Effector memory CD4-positive, alpha-beta T cell (primary cell): Measurements from ENCODE around the gene EPS8.

ENCODE experiments used
- DNase-seq, 3 donors: peaks; one replicate each; pipeline ENCODE4 v3.0.0-alpha.2; 2020
- H3K27ac ChIP-seq: 2 replicates; pipeline ENCODE4 v1.7.0; 2013; ENCODE audit warnings: mild to moderate bottlenecking, low read length, moderate library complexity; ENCODE audit not compliant: insufficient read depth, poor library complexity, severe bottlenecking
- H3K27me3 ChIP-seq: replicated peaks from 2 replicates; pipeline ENCODE4 v1.7.0; 2013; ENCODE audit warnings: mild to moderate bottlenecking, low read length; ENCODE audit not compliant: insufficient read depth, control insufficient read depth, poor library complexity, severe bottlenecking
- H3K36me3 ChIP-seq: 2 replicates; pipeline ENCODE4 v1.7.0; 2013; ENCODE audit warnings: mild to moderate bottlenecking, low read length, moderate library complexity; ENCODE audit not compliant: control insufficient read depth, insufficient read depth
- H3K4me1 ChIP-seq: 2 replicates; pipeline ENCODE4 v1.7.0; 2013; ENCODE audit warnings: low read length, mild to moderate bottlenecking; ENCODE audit not compliant: control insufficient read depth, insufficient read depth, poor library complexity, severe bottlenecking
- H3K4me3 ChIP-seq: 2 replicates; pipeline ENCODE4 v1.7.0; 2013; ENCODE audit warnings: low read length, low read depth, mild to moderate bottlenecking; ENCODE audit not compliant: insufficient read depth, poor library complexity, severe bottlenecking
- H3K9me3 ChIP-seq: 2 replicates; pipeline ENCODE4 v1.7.0; 2013; ENCODE audit warnings: mild to moderate bottlenecking, low read length, moderate library complexity; ENCODE audit not compliant: control insufficient read depth

EPS8 gene

DNA sequence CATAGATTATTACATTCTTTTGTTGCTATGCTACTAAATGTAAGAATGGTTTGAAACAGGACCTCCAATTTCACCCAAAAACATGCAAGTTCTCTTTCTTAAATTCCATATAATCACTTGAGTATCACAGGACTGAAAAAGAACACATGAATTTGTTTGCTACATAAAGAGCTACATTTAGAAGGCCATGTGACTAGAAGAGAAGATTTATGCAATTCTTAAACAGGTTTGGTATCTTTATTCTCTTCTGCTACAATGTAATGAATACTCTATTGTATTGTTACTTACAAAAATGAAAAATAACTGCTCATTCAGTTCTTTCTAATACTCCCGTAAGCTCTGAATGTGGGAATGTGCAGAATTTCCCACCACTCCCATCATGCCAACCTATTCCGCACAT, 9.3 kb downstream of the EPS8 start:
- no peaks in the 10 kb centered on the region for H3K9me3 ChIP-seq
- H3K36me3 ChIP-seq, result no peaks in the 10 kb centered on the region
- DNase-seq, result no peak
- H3K4me1 ChIP-seq, result no peaks in the 10 kb centered on the region
- H3K27me3 ChIP-seq, result peaks cover 10% of the 10 kb centered on the region
- no peak overlapping the region for H3K27ac ChIP-seq
- H3K4me3 ChIP-seq, result no peak overlapping the region

DNA sequence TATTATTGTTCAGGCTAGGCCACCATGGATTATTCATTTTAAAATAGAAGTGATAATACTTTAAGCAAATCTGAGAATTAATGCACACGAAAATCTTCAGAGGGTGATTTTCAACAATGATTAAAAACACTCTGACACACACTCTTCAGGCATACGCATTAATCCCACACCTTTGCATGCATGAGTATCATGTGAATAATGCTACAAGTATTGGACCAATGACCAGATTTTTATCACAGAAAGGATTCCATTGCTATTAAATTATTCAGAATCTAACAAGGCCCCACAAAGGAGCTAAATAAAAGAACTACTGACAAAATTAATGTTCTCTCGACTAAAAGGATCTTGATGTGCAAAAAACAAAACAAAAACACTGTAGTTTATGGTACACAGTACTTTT, 11.1 kb downstream of the EPS8 start:
- Histone ChIP-seq H3K4me1 (no peaks in the 10 kb centered on the region), H3K4me3 (no peak overlapping the region), H3K36me3 (no peaks in the 10 kb centered on the region), H3K27me3 (peaks cover 4% of the 10 kb centered on the region), H3K9me3 (no peaks in the 10 kb centered on the region), H3K27ac (no peak overlapping the region)
- DNase-seq, result no peak

DNA sequence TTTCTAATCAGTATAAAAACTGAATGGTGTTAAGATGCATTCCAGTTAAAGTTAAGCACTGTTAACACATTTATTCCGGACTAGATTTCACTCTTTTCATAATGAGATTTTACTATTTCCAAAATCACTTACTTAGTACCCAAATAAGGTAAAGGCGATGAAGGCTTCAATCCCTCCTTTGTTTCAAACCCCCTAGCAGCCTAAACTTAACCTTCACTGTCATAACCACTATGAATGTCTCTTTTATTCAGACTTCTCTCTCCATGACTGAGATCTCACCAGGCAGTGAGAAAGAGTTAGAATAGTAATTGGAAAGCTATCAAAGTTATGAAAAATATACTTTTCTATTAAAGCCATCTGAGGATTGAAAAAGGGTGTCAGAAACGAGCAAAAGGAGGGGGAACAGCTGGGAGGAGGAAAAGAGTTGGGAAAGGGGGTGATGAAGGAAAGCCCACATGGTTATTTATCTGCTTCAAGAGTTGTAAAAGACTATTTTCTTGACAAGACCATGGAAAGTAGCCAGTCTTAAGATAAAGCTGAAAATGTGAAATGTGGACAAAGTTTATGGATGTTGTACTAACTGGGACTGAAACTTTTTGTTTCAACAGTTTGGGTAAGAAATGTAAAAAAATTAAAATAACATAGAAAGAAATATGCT, 11.7 kb downstream of the EPS8 start:
- Histone ChIP-seq H3K36me3 (no peaks in the 10 kb centered on the region), H3K27ac (no peak overlapping the region), H3K9me3 (no peaks in the 10 kb centered on the region), H3K4me1 (no peaks in the 10 kb centered on the region), H3K4me3 (no peak overlapping the region), H3K27me3 (no peaks in the 10 kb centered on the region)
- DNase-seq, result no peak

DNA sequence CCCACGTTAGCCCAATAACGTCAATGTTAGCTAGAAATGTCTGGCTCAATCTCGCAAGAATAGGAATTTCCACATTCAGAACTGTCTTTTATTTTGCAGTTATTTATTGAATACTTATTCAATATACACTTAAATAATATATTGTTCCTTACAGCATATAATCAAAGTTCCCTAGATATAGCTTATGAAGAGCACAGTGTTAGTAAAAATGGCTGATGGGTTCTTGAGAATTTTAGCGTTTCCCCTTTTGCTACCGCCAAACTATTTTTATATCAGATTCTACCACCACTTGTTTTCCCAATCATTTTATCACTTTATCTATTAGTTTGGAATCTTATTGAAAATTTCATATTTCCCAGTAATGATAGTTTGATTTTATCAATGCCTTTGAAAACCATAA, 12.7 kb downstream of the EPS8 start:
- Histone ChIP-seq H3K36me3 (no peaks in the 10 kb centered on the region), H3K4me1 (no peaks in the 10 kb centered on the region), H3K9me3 (no peaks in the 10 kb centered on the region), H3K4me3 (no peak overlapping the region), H3K27ac (no peak overlapping the region), H3K27me3 (no peaks in the 10 kb centered on the region)
- DNase-seq, result no peak

DNA sequence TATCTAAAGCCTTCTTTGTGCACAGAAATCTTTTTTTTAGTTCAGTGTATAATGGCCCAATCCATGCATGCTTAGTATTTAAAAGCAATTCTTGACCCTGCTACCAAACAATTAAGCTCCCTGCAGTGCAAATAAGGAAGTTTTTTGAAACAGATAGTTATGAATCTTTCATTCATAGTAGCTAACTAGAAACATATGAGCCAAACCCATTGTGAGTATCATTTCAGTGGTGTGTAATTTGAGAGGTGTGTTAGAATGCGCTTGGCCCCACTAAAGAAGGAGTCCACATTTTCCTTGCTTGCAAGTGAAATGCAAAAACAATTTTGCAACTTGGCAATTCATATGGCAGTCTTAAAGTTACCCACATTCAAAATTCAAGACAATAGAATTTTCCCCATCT, 14.4 kb downstream of the EPS8 start:
- H3K9me3 ChIP-seq, result no peaks in the 10 kb centered on the region
- no peak overlapping the region for H3K27ac ChIP-seq
- H3K4me1 ChIP-seq, result no peaks in the 10 kb centered on the region
- no peak overlapping the region for H3K4me3 ChIP-seq
- DNase-seq, result no peak
- H3K36me3 ChIP-seq, result no peaks in the 10 kb centered on the region
- H3K27me3 ChIP-seq, result no peaks in the 10 kb centered on the region

DNA sequence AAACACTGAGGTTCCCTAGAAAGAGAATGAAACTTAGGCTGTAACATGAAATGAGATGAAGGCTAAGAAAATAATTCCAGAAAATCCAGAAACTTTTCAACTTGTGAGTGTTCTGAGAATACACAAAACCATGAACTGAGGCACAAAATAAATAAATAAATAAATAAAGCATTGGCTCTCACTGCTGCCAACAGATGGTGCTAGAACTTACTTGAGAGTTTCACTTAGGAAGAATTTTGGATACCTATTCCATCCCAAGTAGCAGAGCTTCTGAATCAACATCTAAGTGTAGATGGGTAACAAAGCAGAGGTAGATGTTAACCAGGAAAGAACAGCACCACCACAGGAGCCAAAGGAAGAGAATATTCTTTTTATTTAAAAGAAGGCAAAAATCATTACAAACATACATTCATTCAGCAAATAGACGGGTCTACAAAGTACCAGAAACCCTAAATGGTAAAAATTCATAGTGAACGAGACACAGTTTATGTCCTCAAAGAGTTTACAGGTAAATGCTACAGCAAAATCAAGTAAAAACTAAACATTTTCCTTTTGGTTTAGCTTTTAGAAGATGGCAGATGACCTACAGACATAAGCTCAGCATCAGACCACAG, 16.7 kb downstream of the EPS8 start:
- Histone ChIP-seq H3K9me3 (no peaks in the 10 kb centered on the region), H3K4me3 (no peak overlapping the region), H3K36me3 (no peaks in the 10 kb centered on the region), H3K27me3 (no peaks in the 10 kb centered on the region), H3K4me1 (no peaks in the 10 kb centered on the region), H3K27ac (no peak overlapping the region)
- DNase-seq, result no peak

DNA sequence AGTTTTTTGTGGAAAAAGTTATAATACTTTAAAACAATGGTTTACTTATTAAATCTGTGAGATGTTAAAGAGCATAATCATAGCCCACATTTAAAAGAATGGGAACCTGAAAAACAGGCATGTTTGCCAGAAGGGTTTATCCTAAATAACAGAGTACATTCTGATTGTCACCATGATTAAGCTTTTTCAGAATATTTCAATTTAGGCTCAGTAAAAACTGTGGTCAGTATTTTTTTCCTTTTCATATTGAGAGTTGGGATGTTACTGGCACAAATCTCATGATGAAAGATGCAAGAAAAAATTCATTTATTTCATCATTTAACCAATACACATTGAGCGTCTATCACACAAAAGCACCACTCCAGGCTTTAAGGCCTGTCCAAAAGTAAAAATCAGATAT, 18.6 kb downstream of the EPS8 start:
- no peaks in the 10 kb centered on the region for H3K4me1 ChIP-seq
- no peak overlapping the region for H3K4me3 ChIP-seq
- DNase-seq, result no peak
- no peaks in the 10 kb centered on the region for H3K27me3 ChIP-seq
- H3K27ac ChIP-seq, result no peak overlapping the region
- H3K9me3 ChIP-seq, result no peaks in the 10 kb centered on the region
- H3K36me3 ChIP-seq, result no peaks in the 10 kb centered on the region

DNA sequence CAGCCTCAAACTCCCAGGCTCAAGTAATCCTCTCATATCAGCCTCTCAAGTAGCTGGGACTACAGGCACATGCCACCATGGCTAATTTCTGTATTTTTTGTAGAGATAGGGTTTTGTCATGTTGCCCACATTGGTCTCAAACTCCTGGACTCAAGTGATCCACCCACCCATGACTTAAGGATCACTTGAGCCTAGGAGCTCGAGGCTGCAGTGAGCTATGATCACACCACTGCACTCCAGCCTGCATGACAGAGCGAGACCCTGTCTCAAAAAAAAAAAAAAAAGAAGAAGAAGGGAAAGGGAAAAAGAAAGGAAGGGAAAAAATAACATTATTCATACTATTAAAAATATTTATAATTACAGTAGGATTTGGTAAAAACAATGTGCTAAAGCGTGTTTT, 19.2 kb downstream of the EPS8 start:
- H3K4me1 ChIP-seq, result no peaks in the 10 kb centered on the region
- DNase-seq, result no peak
- H3K27ac ChIP-seq, result no peak overlapping the region
- H3K4me3 ChIP-seq, result no peak overlapping the region
- H3K9me3 ChIP-seq, result no peaks in the 10 kb centered on the region
- no peaks in the 10 kb centered on the region for H3K27me3 ChIP-seq
- no peaks in the 10 kb centered on the region for H3K36me3 ChIP-seq

DNA sequence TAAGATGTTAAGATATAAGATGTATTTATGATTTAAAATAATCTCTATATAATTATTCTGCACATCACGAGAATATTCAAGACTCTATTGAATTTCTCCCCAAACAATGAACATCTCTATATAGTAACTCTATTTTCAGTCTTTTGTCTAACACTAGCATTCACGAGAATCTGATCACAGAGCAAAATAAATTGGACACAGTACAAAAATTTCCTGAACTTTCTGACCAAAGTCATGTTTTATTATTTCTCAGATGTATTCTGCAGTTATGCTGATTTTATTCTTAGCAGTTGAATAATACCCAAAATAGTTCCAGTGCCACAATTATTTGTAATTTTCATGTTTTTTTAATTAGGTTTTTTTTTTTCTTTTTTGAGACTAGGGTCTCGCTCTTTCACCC, 19.6 kb downstream of the EPS8 start:
- no peaks in the 10 kb centered on the region for H3K4me1 ChIP-seq
- H3K27ac ChIP-seq, result no peak overlapping the region
- DNase-seq, result no peak
- no peak overlapping the region for H3K4me3 ChIP-seq
- H3K27me3 ChIP-seq, result no peaks in the 10 kb centered on the region
- H3K36me3 ChIP-seq, result no peaks in the 10 kb centered on the region
- H3K9me3 ChIP-seq, result no peaks in the 10 kb centered on the region

DNA sequence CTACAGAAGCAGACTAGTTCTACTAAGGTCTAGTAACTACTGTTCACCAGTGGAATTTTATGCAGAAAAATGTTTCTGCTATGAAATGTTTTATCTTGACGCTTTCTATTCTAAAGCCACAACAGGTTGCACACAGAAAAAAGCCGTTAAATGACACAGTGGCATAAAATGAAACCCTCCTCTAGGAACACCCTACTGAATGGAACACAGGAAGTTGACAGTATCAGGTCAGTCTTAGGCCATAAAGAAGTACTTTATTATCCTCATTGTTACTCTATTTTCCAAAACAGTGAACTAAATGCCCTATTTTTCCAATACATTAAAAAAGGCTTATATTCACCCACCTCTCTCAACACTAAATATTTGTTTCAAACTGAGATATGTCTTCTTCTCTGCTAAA, 21.9 kb downstream of the EPS8 start:
- Histone ChIP-seq H3K27me3 (no peaks in the 10 kb centered on the region), H3K4me3 (no peak overlapping the region), H3K27ac (no peak overlapping the region), H3K36me3 (no peaks in the 10 kb centered on the region), H3K4me1 (no peaks in the 10 kb centered on the region), H3K9me3 (no peaks in the 10 kb centered on the region)
- DNase-seq, result no peak
